ENCODE data around the gene LEFTY2.
"Not testable (repeated sequence)": the region's sequence is repeated elsewhere in the genome, so short reads cannot be mapped to it uniquely, and the experiment has no call there.

The LEFTY2 gene, protein sequence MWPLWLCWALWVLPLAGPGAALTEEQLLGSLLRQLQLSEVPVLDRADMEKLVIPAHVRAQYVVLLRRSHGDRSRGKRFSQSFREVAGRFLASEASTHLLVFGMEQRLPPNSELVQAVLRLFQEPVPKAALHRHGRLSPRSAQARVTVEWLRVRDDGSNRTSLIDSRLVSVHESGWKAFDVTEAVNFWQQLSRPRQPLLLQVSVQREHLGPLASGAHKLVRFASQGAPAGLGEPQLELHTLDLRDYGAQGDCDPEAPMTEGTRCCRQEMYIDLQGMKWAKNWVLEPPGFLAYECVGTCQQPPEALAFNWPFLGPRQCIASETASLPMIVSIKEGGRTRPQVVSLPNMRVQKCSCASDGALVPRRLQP

DNA sequence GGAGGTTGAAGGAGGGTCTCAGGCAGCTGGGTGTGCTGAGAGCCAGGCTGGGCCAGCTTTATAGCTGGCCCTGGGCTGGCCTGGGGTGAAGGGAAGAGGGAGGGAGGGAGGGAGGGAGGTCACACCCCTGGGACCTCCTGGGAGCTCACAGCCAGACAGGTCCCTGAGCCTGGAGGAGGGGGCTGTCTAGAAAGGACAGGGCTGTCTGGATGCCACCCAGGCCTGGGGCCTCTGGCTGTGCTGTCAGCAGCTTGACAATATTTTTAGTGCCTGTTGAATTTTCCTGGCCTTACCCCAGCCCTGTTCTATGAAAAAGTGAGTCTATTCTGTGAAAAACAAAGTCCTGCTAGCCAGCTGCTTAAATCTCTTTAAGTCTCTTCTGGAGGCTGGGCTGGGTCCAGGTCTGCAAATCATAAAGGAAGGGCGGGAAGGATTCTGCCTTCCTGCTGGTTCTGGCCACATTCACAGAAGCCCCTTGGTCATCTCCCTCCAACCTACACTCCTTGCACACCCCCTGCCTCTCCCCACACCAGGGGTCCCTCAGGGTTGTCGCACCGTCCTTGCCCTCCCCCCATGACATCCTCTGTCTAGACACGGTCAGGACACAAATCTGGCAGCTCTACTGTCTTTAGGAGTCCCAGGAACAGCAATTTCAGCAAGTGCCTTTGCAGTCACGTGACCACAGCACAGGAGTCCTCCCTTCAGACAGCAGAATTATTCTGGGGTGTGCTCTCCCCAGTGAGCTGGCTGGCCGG, at the start of gene LEFTY2:
LEFTY2 (minus strand) TSS at position 34 of the 755 bp plus-strand sequence. CDS start 80 bp downstream, outside the sequence.
- DNase-seq = no peak

DNA sequence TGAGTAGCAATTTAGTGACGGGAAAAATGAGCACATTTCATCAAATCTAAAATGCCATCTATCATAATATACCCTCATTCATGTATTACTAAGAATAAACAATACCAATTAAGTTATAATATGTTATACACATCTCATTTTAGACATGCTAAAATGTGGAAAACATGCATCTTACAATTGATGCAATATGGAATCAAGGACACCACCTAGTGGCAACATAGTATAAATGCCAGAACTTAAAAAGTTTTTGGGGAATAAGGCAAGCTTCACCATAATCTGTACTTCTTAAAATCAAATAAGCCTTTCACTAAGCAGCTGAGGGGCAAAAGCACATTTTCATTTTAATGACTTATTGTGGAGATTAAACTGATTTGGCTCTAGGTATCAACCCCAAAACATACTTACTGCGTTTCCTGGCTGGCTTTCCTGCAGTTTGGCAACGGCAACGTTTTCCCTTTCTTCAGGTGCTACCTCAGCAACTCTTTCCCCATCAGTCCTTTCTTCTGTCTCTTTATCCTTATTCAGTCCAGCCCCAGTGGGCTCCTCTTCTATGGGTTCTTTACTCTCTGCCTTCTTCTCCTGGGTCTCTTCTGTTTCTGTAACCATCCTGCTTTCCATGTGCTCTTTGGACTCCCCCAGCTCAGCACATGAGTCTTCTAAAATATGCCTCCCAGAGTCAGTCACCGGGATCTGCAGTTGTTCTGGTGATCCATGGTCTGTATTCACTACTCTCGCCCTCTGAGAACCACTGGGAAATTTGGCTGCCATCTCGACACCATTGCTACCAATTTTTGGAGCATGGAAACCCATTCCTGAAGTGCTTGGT, 46.7 kb upstream of the LEFTY2 start:
- DNase-seq = peak; percentile 53

DNA sequence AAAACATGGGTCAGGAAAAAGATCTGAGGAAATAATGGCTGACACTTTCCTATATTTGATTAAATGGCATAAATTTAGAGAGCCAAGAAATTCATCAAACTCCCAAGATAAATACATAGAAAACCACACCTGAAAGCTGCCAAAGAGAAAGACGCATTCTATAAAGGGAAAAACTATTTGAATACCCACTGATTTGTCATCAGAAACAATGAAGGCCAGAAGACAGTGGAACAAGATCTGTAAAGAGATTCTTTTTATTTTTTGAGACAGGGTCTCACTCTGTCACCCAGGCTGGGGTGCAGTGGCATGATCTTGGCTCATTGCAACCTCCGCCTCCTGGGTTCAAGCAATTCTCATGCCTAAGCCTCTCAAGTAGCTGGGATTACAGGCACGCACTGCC, 40.7 kb upstream of the LEFTY2 start:
- no peak for DNase-seq

DNA sequence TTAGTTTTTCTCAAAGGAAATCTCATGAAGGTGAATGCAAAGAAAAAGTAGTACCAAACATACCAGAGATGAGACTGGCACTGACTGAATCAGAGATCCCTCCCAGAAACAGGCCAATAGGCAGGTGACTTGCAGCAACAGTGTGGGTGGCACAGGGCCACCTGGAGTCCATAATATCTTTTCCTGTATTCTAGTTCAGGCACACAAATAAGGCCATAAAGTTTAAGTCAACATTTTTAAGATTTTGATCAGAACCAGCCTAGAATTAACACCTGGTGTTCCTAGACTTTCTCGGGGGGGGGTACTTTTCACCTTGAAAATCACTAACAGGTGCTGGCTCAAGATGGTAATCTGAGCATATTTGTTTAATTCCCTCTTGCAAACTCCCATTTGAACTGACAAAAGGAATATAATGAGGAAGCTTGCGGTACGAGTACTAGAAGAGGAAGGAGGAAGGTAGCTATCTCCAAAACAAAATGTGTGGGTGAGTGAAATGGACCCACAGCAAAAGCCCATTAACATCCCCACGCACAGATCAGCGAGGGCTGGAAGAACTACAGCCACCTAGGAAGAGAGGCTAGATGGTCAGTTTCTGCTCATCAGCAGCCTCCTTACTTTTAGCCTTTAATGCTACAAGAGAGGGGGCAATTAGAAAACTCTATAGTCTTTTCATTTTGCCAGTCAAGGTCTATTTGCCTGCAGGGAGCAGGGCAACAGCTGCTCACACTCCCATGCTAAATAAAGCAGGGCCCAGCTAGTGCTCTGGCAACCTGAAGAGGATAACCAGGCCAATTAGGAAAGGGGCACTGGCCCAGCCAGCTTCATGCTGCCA, 39.2 kb upstream of the LEFTY2 start:
- DNase-seq = peak; percentile 6

DNA sequence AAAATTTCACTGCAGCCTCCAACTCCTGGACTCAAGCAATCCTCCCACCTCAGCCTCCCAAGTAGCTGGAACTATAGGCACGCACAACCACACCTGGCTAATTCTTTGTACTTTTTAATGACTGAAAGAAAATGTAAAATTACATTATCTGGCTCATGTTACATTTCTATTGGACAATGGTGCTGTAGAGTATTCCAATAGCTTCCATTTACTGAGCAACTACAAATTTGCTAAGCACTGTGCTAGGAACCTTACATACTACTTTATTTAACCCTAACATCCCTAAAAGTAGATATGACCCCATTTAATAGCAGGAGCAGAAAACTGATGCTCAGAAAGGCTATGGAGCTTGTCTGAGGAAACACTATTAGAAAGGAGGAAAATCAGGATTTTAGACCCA, 38.4 kb upstream of the LEFTY2 start:
- no peak for DNase-seq

DNA sequence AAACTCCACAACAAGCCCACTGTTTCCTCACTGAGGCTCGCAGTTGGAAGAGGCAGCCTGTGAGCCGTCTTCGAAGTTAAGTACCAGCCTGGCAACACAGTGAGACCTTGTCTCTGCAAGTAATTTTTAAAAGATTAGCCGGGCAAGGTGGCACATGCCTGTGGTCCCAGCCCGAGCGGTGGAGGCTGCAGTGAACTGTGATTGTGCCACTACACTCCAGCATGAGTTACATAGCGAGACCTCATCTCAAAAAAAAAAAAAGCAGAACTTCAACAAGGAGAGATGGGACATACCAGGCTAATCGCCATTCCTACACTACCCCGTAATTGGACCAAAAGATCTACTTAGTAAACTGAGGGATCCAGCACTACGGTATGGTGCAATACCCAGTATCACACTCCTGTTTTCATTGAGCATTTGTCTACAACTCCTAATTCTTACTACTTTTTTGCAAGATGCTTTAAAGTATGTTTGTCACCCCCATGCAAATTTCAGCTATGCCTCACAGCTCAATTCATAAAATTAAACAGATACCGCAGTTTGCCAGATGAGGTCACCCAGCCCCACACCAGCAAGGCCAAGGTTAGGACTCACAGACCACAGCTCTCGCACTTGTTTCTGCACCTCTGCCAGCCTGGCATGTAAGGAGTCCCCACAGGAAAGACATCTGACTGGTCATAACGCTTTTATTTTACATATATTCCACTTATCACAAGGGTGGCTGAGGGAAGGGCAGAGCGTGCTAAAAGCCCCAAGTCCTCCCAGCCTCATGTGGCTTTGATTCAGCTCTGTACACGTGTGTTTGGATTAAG, 37.1 kb upstream of the LEFTY2 start:
- DNase-seq = peak; percentile 4

DNA sequence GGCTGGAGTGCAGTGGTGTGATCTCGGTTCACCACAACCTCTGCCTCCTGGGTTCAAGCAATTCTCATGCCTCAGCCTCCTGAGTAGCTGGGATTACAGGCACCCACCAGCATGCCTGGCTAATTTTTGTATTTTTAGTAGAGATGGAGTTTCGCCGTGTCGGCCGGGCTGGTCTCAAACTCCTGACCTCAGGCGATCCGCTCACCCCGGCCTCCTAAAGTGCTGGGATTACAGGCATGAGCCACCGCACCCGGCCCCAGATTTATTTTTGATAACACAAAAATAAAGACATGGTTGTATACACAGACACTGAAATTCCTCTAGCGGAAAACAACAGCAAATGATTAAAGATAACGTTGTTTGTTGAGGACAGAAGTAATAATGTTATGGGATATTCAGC, 34.1 kb upstream of the LEFTY2 start:
- DNase-seq = not testable (repeated sequence)

DNA sequence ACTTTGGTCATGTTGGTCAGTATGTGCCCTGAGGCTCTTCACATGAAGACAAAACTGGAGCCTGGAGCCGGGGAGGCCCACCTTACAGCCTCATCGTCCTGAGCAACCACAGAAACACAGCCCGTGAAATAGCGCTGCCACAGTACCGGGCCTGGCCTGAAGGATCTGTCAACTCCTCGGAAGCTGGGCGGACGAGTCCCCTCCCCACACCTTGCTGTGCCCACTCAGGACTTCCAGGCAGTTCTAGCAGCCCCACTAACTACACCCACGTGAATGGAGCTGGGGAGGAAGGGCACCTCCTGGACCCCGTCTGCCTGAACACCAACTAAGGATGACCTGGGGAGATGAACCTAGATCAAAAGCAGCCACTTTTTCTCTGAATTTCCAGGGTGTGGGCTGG, 33.4 kb upstream of the LEFTY2 start:
- no peak for DNase-seq

DNA sequence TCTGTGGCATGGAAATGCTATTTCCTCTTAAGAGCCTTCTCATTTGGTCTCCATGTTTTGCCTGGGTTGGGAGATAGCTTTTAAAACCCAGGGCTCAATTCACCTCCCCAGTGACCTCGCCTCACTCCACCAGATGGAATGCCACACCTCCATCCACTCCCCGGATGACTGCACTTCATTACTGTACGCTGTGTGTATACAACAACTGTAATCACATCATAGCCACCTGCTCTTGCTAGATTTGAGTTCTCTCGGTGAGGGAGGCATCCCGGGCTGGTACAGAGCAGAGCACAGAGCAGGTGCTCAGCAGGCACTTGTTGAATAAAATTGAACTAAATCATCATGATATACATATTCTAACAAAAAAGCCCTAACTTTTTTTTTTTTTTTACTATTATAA, 32.1 kb upstream of the LEFTY2 start:
- DNase-seq = no peak

DNA sequence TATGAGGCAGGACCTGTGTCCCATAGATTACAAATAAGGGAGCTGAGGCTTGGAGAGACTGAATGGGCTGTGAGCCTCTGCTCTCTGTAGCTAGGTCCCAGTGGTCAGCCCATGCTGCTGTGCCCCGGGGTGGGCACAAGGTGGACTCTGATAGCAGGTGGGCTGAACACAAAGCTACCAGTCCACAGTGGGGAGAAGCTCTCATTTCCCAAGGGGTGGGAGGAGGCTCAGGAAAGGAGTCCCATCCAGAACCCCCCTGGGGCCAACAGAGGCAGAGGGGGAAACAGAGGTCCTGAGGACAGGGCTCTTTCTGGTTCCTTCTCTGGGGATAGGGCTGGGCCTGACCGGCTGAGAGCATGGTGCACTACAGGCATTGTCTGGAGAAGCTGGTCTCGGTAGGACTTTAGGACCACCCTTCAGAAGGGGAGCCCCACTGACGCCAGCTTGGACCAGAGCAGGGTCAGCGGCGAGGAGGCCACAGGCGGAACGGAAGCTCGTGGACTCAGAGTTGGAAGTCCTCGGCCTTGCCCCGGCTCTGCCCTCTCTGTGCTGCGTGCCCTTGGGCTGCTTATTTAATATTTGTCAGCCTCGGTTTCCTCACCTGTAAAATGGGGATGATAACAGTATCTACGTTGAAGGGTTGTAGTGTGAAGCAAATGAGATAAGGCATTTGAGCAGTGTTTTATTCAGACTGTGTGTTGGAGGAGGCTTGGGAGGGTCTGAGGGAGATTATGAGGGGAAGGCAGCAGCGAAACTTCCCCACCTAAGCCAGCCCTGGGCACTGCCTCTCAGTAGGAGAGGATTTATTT, 31.5 kb upstream of the LEFTY2 start:
- DNase-seq = no peak

DNA sequence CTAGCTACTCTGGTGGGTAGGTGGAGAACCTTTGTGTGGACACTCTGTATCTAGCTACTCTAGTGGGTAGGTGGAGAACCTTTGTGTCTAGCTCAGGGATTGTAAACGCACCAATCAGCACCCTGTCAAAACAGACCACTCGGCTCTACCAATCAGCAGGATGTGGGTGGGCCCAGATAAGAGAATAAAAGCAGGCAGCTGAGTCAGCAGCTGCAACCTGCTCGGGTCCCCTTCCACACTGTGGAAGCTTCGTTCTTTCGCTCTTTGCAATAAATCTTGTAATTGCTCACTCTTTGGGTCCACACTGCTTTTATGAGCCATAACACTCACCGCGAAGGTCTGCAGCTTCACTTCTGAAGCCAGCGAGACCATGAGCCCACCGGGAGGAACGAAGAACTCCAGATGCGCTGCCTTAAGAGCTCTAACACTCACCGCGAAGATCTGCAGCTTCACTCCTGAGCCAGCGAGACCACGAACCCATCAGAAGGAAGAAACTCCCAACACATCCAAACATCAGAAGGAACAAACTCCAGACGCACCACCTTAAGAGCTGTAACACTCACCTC, 29.7 kb upstream of the LEFTY2 start:
- not testable (repeated sequence) for DNase-seq

DNA sequence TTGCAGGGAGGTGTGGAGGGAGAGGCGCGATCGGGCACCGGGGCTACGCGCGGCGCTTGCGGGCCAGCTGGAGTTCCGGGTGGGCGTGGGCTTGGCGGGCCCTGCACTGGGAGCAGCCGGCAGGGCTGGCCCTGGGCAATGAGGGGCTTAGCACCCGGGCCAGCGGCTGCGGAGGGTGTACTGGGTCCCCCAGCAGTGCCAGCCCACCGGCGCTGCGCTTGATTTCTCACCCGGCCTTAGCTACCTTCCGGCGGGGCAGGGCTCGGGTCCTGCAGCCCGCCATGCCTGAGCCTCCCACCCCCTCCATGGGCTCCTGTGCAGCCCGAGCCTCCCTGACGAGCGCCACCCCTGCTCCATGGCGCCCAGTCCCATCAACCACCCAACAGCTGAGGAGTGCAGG, 28.7 kb upstream of the LEFTY2 start:
- not testable (repeated sequence) for DNase-seq

DNA sequence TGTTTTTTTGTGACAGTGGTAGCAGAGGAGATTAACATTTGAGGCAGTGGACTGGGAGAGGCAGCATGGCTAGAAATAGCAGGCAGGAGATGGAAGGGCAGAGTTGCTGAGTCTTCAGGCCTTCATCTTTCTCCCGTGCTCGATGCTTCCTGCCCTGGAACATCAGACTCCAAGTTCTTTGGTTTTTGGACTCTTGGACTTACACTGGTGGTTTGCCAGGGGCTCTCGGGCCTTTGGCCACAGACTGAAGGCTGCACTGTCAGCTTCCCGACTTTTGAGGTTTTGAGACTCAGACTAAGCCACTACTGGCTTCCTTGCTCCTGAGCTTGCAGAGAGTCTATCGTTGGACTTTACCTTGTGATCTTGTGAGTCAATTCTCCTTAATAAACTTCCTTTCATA, 24.2 kb upstream of the LEFTY2 start:
- no peak for DNase-seq

DNA sequence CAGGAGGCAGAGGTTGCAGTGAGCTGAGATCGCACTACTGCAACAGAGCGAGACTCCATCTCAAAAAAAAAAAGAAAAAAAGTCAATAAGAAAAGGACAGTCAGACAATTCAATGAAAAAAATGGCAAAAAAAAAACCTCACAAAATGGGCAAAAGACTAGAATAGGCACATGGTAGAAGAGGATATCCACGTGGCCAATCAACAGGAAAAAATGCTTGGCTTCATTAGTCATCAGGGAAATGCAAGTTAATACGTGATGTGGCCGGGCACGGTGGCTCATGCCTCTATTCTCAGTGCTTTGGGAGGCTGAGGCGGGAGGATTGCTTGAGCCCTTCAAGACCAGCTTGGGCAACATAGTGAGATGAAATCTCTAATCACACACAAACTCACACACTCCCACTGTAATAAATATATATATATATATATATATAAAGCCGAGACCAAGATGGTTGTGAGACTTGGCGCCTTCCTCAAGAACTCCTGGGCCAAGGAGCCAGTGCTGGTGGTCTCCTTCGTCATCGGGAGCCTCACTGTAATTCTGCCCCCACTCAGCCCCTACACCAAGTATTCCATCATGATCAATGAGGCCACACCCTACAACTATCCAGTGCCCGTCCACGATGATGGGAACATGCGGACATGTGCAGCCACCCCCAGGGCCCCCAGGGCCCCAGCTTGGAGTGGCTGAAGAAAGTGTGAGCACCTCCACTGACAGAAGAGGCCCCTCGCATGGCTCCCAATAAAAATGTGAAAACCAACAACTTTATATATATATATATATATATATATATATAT, 22.9 kb upstream of the LEFTY2 start:
- DNase-seq = no peak

DNA sequence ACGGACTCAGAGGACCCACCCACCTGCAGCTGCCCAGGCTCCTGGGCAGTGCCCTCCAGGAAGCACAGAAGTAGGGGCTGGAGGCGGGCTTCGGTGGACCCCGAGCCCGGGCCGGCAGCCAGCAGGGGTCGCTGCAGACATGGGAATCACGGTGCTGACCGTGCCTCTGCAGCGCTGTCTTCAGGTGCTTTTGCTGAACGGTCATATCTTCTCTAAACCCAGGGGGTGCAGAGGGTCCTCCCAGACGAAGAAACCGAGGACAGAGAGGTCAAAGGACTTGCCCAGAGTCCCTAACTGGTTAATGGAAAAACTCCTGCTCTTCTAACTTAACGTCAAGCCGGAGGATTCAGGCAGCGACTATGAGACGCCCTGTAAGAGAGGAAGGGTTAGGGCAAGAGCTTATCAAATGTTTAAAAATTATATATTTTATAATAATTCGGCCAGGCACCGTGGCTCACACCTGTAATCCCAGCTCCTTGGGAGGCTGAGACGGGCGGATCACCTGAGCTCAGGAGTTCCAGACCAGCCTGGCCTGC, 21.5 kb upstream of the LEFTY2 start:
- peak; percentile 25 for DNase-seq

DNA sequence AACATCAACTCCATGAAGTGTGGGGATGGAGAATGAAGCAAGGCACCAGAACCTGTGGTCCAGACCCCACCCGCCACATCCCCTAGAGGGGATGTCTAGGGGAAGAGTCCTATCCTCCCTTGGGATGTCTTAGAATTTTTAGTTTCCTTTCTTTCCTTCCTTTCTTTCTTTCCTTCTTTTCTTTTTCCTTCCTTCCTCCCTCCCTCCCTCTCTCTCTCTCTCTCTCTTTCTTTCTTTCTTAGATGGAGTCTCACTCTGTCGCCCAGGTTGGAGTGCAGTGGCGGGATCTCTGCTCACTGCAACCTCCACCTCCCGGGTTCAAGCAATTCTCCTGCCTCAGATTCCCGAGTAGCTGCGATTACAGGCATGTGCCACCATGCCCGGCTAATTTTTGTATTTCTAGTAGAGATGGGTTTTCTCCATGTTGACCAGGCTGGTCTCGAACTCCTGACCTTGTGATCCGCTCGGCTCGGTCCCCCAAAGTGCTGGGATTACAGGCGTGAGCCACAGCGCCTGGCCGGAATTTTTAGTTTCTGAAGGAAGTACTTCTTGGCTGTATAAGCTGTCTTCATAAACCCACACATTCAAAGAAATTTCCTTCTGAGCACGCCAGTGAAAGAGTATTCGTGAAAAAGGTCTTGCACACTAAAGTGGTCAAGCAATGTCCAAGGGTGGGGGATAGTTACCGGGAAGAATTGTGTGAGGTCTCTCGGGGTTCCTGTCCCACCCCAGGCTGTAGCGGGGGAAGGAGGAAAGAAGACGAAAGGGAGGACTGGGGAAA, 20.8 kb upstream of the LEFTY2 start:
- DNase-seq = no peak

DNA sequence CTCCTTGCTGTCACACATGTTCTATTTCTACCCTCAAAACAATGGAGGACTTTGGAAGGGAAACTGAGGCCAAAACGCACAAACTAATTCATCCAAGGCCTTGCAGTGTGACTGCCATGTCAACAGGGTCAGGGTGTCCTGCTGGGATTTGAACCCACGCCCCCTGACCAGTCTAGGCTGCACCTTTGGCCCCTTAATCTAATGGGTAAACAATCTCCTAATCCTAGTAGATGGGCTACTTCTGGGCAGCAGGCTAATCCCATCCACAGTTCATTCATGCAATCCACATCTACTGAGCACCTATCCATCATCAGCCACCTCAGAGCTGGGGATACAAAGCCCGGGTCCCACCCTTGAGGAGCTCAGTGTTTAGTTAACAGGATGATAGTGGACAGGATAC, 17.0 kb upstream of the LEFTY2 start:
- DNase-seq = no peak

DNA sequence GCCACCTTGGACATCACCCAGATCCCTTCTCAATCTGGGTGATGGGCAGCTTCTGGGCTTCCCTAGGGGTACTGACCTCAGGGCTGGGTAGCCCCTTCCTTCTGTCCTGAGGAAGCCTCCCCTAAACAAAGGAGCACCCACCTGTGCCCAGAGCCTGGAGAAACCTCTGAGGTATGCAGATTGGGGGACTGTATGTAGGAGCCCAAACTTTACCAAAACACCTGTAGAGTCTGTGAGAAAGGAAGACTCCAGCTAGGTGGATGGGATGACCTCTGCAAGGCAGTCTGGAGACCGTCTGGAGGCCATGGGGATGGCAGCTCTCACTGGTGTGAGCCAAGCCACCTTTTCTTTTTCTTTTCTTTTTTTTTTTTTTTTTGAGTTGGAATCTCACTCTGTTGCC, 13.7 kb upstream of the LEFTY2 start:
- DNase-seq = no peak

All from inflammatory macrophage treated with lipopolysaccharide for 4 hours (primary cell).